GM18505 (cell line): ENCODE data around the gene OR52N4.

ENCODE experiments used
- ATAC-seq: cut with Tn5 transposase; IDR thresholded peaks from one replicate; pipeline ENCODE4 v1.9.1; 2021; ENCODE audit not compliant: unreplicated experiment
- POLR2A ChIP-seq: IDR thresholded peaks from 4 replicates; pipeline ENCODE4 v1.6.1; 2011; ENCODE audit warnings: borderline replicate concordance; ENCODE audit not compliant: insufficient read depth, insufficient read length; ENCODE audit errors: extremely low read depth

The OR52N4 gene

DNA sequence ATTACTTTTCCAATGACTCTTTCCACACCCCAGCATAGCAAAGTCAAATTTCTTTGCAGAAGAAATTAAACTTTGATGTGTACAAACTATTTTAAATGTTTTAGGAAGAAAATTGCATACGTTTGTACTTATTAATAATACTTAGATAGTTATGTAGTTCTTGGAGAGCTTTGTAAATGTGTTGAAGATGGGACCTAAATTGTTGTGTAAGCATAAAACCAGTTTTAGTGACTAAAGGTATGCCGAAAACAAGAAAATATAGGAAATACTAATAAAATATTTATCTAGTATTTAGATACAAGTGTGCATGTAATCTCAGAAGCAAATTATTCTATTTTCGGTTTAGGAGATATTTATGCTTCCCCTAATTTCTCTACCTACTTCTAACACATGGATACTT, 4.2 kb upstream of the OR52N4 start:
- ATAC-seq, result no peak
- TF ChIP-seq POLR2A, result no peak

DNA sequence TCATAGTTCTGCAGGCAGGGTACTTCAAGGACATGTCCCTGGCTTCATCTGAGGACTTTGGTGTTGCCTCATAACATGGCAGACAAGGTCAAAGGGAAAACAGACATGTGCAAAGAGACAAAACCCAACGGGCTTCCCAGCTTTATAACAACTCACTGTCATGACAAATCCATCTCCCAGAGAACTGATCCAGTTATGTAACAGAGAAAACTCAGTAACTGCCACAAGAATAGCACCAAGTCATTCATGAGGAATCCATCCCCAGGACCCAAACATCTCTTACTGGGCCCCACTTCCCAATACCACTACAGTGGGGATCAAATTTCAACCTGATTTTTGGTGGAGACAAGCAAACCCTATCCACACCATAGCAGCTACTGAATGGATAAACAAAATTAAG, 13.0 kb downstream of the OR52N4 start:
- no peak for ATAC-seq

DNA sequence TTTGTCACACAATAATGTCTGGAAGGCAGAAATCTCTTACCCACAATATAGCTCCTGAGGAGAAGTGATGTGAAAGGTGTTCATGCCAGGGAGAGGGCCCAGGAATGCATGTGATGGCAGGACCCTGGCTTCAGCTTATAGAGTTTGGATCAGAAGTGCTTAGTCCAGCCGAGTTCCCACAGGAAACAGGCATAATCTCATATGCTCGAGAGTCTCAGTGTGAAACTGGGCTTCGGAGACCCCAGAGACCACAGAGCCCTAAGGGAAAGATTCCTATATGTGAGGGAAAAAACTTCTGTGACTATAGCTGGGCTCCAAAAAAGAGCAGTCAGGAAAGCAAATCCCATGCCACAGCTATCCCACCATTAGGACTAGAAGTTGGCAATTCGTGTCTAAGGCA, 29.2 kb downstream of the OR52N4 start, which contains the start of gene OR52N5:
Gene OR52N5, minus strand, starts transcription at position 101 of the 400 bp plus-strand sequence. CDS start 4,721 bp downstream, outside the sequence.
- no peak for TF ChIP-seq POLR2A
- ATAC-seq, result no peak

More for the DNA sequence above, 13.0 kb downstream of the OR52N4 start:
- no peak for TF ChIP-seq POLR2A

DNA sequence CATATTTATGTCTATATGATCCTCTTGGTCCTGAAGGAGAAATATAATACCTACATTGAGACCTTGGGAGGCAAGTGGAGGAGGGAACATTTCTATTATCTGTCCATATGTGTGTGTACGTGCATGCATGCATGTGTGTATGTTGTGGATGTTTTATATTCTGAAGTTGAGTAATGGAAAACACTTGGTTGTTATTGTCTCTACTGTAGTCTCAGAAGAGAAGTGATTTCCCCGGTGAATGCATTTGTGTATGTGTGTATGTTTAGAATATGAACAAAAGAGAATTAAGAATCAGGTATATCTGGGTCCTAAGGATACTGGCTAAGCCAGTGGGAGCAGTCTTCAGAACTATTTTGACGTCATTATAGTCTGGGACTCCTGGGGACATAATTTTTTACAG, 37.1 kb downstream of the OR52N4 start, which contains the start of gene OR52N1:
Gene OR52N1, minus strand, starts transcription at position 101 of the 400 bp plus-strand sequence. CDS start 2,449 bp downstream, outside the sequence.
- no peak for ATAC-seq
- TF ChIP-seq POLR2A, result no peak

DNA sequence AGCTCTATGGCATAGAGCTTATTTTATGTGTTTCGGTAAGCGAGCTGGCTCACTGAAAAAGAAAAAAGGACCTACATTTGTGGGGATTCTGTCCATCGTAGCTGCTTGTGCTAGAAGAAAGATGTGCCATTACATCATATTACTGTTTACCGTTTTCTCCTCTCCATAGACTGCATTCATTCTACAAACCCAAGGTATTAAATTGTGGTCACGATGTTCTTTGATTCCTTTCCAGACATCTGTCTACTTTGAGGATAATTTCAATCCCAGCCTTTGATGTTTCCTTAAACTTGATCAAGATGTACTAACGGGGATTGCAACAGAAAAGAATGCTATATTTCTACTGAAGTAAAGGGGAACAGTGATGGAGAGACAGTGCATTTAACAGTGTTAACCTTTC, 42.5 kb downstream of the OR52N4 start:
- TF ChIP-seq POLR2A, result no peak
- ATAC-seq, result no peak

DNA sequence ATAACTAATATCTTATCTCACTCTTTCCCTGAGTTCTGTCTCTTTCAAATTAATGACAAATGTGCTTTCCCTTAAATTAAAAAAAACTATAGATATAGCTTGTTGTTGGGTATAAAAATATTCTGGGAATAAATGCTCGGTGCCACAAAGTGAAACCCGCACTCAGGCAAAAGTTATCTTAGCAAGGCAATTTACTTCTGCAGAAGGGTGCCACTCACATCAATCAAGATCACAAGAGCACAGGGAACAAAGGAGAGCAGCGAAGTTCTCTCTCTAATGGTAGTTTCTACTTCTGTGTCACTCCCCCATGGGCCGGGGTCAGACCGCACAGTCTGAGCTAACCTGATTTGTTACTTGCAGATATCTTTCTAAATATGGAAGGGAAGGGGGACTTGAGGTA, 49.9 kb downstream of the OR52N4 start:
- TF ChIP-seq POLR2A, result no peak
- ATAC-seq, result no peak
